NT2/D1 (cell line): ENCODE results near the gene MYO5C.
"Not testable (repeated sequence)": the region's sequence is repeated elsewhere in the genome, so short reads cannot be mapped to it uniquely, and the experiment has no call there.

Source experiments
- DNase-seq: peaks from one replicate; pipeline ENCODE4 v3.0.0-alpha.2; 2011; ENCODE audit warnings: low read depth, low spot score
- H3K27me3 ChIP-seq: 2 replicates; pipeline ENCODE4 v1.6.0; 2011; ENCODE audit warnings: mild to moderate bottlenecking; ENCODE audit not compliant: insufficient read length, insufficient read depth
- H3K36me3 ChIP-seq: 2 replicates; pipeline ENCODE4 v1.6.1; 2011; ENCODE audit warnings: mild to moderate bottlenecking, low read length, mixed read lengths; ENCODE audit not compliant: insufficient read depth, insufficient read length
- H3K4me1 ChIP-seq: 2 replicates; pipeline ENCODE4 v1.5.1; 2011; ENCODE audit not compliant: insufficient read depth, insufficient read length
- H3K4me3 ChIP-seq: 2 replicates; pipeline ENCODE4 v1.5.1; 2011; ENCODE audit warnings: low read depth; ENCODE audit not compliant: insufficient read length
- H3K9ac ChIP-seq: 2 replicates; pipeline ENCODE4 v1.6.0; 2011; ENCODE audit warnings: low read depth; ENCODE audit not compliant: insufficient read length
- H3K9me3 ChIP-seq: 2 replicates; pipeline ENCODE4 v1.5.1; 2011; ENCODE audit warnings: mild to moderate bottlenecking, low read length; ENCODE audit not compliant: insufficient read depth
- SUZ12 ChIP-seq: IDR thresholded peaks from 2 replicates; pipeline ENCODE4 v1.6.1; 2011; ENCODE audit not compliant: insufficient read length, insufficient read depth; ENCODE audit errors: extremely low read depth
- YY1 ChIP-seq: IDR thresholded peaks from 2 replicates; pipeline ENCODE4 v1.6.1; 2011; ENCODE audit not compliant: insufficient read length, insufficient read depth
- ZNF274 ChIP-seq: IDR thresholded peaks from 2 replicates; pipeline ENCODE4 v1.6.1; 2011; ENCODE audit warnings: mild to moderate bottlenecking, low read depth, low read length

The MYO5C gene

DNA sequence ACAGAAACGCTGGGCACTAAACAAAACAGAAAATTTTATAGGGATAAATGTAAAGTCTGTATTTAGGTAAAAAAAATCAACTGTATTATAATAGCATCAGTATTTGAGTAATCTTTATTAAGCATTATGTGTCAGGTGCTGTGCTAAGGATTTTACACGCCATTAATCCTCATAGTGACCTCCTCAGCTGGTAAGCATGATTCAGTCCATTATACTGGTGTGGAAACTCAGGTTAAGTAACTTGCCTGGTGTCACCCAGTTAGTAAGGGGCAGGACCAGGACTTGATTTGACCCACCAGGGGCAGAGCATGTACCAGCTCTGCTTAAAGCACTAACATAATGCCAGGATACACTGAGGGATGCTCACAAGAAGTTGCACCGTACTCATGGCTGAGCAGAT, 4.8 kb downstream of the MYO5C start:
- Histone ChIP-seq H3K9me3 (0 out of 2 replicates have a peak, but pooled peaks cover 4% of the 10 kb centered on the region), H3K36me3 (no peaks in the 10 kb centered on the region), H3K9ac (no peak overlapping the region), H3K4me1 (peaks cover 9% of the 10 kb centered on the region), H3K27me3 (peaks cover 11% of the 10 kb centered on the region), H3K4me3 (no peak overlapping the region)
- TF ChIP-seq ZNF274 (no peak), YY1 (no peak), SUZ12 (no peak)
- DNase-seq: no peak

GRCh38 chr15:52290329-52290728, 5.3 kb downstream of the MYO5C start:
- H3K9me3 ChIP-seq: peaks cover 8% of the 10 kb centered on the region; the same call in 1 of the 2 replicates
- no peaks in the 10 kb centered on the region for H3K36me3 ChIP-seq
- H3K27me3 ChIP-seq: peaks cover 8% of the 10 kb centered on the region
- H3K4me1 ChIP-seq: peaks cover 9% of the 10 kb centered on the region
- no peak overlapping the region for H3K4me3 ChIP-seq
- no peak for DNase-seq
- H3K9ac ChIP-seq: no peak overlapping the region
- TF ChIP-seq SUZ12: no peak
- no peak for TF ChIP-seq YY1
- TF ChIP-seq ZNF274: no peak

DNA sequence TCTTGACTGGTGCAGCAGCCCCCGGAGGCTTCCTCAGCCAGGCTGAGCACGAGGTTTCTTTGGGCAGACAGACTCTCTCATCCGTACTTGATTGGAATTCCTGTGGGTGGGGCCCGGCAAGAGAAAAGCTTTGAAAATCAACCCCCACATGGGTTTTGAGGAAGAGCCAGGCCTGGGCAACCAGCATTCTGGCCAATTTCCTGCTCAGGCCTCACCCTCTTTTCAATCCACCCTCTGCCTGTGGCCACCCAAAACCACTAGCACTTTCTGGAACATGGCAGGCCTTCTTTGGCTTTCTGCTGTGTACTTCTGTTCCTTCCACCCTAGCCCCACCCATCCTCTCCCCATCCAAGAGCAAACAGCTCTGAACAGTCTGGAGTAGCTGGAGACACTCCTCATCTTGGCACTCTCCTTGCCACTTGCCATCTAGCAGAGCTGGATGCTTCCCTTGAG, 5.9 kb downstream of the MYO5C start:
- Histone ChIP-seq H3K4me1 (peaks cover 9% of the 10 kb centered on the region), H3K27me3 (peaks cover 1% of the 10 kb centered on the region), H3K9ac (no peak overlapping the region), H3K4me3 (no peak overlapping the region), H3K9me3 (peaks cover 9% of the 10 kb centered on the region; the same call in 1 of the 2 replicates), H3K36me3 (no peaks in the 10 kb centered on the region)
- DNase-seq: no peak
- TF ChIP-seq ZNF274: no peak
- no peak for TF ChIP-seq SUZ12
- no peak for TF ChIP-seq YY1

- TF ChIP-seq SUZ12 (no peak), ZNF274 (no peak), YY1 (no peak)
- Histone ChIP-seq H3K27me3 (no peaks in the 10 kb centered on the region), H3K4me1 (peaks cover 9% of the 10 kb centered on the region), H3K9ac (no peak overlapping the region), H3K4me3 (no peak overlapping the region), H3K36me3 (no peaks in the 10 kb centered on the region), H3K9me3 (peaks cover 9% of the 10 kb centered on the region; the same call in 1 of the 2 replicates)
- DNase-seq: no peak
These were observed 6.6 kb downstream of the MYO5C start for GRCh38 chr15:52288986-52289385.

DNA sequence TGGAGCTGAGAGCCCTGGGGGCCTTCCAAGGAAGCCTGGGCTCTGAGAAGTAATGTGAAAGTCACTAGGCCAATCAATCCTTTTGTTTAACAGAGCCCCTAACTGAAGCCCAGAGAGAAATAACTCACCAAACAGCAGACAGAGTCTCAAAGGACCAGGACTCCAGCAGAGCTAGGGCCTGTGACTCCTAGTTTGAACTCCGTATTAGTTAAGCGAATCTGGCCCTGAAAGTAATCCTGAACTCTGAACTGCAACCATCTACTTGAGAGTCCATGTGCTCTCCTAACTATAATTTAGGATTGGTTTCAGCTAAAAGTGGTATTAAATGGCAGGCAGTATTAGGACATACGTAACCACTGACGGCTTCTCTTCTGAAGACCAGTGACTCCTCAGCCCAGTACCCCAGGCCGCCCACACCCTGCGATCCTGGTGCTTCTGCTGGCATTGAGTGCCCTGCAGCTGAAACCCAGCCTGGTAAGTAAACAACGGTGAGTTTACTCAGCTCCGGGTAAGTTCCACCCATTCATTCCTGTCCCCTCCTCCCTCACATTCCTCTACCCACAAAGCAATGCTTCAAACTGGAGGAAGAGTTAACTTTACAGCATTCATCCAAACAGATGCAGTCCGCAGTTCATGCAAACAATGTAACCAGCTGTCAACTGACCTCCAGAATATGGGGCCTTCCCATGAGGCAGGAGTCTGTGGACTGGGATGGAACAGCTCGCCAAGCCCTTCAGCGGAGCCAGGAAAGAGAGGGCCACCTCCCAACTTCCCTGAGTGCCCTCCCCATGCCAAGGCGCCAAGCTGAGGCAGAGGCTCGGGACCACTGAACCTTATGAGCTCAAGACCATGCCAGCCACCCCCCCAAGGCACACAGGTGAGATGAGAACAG, 7.3 kb downstream of the MYO5C start:
- Histone ChIP-seq H3K27me3 (no peaks in the 10 kb centered on the region), H3K9ac (peak overlapping the region; percentile 8), H3K36me3 (no peaks in the 10 kb centered on the region), H3K4me3 (no peak overlapping the region), H3K9me3 (peaks cover 9% of the 10 kb centered on the region; the same call in 1 of the 2 replicates), H3K4me1 (peaks cover 9% of the 10 kb centered on the region)
- no peak for DNase-seq
- TF ChIP-seq SUZ12: no peak
- TF ChIP-seq ZNF274: no peak
- no peak for TF ChIP-seq YY1

DNA sequence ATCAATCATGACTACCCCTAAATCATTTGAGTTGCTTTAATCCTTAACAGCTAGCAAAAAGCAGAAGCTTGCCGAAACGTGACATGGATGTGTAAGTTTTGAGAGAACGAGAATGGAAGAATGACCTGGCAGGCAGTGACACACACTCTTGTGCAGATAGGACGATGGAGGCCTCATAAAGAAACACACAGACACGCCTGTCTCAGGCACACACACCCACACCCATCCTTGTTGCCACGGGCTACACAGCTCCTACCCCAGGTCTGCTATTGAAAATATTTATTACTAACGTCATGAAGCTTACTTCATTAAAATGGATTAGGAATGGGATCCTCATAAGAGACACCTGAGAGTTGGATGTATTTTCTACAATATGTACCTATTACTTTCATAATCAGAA, 8.5 kb downstream of the MYO5C start:
- Histone ChIP-seq H3K9ac (no peak overlapping the region), H3K9me3 (peaks cover 9% of the 10 kb centered on the region; the same call in 1 of the 2 replicates), H3K4me3 (no peak overlapping the region), H3K27me3 (no peaks in the 10 kb centered on the region), H3K4me1 (peaks cover 9% of the 10 kb centered on the region), H3K36me3 (no peaks in the 10 kb centered on the region)
- no peak for DNase-seq
- TF ChIP-seq SUZ12 (no peak), YY1 (no peak), ZNF274 (no peak)

GRCh38 chr15:52285941-52286340, 9.7 kb downstream of the MYO5C start:
- H3K4me1 ChIP-seq, DNase-seq, H3K9me3 ChIP-seq, H3K4me3 ChIP-seq, H3K9ac ChIP-seq, H3K27me3 ChIP-seq, H3K36me3 ChIP-seq: not testable (repeated sequence)
